ENCODE results near the gene CERT1.
"Not testable (repeated sequence)": the region's sequence is repeated elsewhere in the genome, so short reads cannot be mapped to it uniquely, and the experiment has no call there.

CERT1 gene

GRCh38 chr5:75523275-75523674 is 11.8 kb upstream of the CERT1 start:
- no peak for DNase-seq

- no peak for DNase-seq
Measured at GRCh38 chr5:75522542-75522941, 11.1 kb upstream of the CERT1 start.

GRCh38 chr5:75522025-75522424 is 10.6 kb upstream of the CERT1 start:
- DNase-seq: no peak

GRCh38 chr5:75521195-75521594 is 9.8 kb upstream of the CERT1 start:
- DNase-seq: no peak

GRCh38 chr5:75519761-75520160 is 8.3 kb upstream of the CERT1 start:
- no peak for DNase-seq

GRCh38 chr5:75514323-75514722 is 2.9 kb upstream of the CERT1 start:
- no peak for DNase-seq

- no peak for DNase-seq
Measured at GRCh38 chr5:75513841-75514240, 2.4 kb upstream of the CERT1 start.

GRCh38 chr5:75512383-75513074 is 1.1 kb upstream of the CERT1 start:
- DNase-seq: no peak

DNA sequence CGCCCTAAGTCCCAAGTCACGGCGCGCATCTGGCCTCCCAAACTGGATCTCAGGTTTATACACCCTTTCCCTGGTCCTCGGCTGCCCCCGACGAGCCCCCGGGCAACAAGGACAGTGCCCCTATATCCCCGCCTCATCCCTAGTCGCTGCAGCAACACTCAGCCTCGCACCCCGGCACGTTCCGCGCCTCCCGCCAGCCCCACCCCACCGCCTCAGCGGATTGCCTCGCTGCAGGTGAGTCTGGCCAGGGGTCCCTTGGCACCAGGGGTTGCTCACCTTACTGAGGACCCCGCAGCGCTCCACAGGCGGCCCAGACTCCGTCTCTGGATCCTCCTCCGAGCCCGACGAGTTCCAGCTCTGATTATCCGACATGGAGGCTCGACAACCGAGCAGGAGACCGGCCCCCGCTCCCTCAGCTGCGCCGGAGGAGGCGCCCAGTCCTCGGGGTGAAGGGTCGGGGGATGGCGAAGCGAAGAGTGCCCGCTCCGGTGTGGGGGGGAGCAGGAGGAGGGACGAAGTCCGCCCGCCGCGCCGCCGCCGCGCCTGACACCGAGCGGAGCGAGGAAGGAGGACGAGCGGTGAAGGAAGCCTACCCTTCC is 494 bp downstream of the CERT1 start:
- DNase-seq: no peak

- no peak for DNase-seq
Measured at GRCh38 chr5:75510417-75510835, 1.0 kb downstream of the CERT1 start.

GRCh38 chr5:75509956-75510355 is 1.5 kb downstream of the CERT1 start:
- no peak for DNase-seq

DNA sequence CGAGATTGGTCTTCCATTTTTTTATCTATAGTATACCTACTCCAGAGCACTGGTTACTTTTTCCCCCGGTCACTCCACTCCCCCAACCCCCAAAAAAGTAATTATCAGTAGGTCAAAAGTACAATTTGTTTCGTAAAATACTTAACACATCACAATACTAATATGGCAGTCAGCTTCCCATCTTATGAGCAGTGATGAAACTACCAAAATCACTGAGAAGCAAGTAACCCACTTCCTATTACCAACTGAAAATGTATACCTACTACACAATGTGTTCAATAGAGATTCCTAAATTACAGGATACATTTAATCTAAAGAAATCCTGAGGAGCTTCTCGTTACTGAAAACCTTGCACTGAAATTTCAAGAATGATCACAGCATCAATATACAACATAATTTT is 1.9 kb downstream of the CERT1 start:
- no peak for DNase-seq

DNA sequence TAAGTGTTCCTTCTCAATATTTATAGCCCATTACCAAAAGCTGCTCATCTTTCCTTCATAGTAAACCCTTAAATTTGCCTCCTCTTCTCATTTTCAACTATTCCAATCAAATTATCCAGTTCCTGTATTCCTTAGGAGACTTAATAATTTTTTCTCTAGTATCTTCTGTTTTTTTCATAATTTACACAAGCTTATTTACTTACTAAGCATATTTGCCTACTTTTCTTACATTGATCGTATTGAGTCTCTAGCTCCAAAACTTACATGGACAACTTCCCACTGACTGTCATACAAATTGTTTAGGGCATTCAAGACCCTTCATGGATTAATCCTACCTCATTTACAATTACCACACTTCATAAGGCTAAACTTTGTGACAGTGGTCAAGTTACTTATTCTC is 3.6 kb downstream of the CERT1 start:
- no peak for DNase-seq

GRCh38 chr5:75505112-75505511 is 6.3 kb downstream of the CERT1 start:
- not testable (repeated sequence) for DNase-seq

DNA sequence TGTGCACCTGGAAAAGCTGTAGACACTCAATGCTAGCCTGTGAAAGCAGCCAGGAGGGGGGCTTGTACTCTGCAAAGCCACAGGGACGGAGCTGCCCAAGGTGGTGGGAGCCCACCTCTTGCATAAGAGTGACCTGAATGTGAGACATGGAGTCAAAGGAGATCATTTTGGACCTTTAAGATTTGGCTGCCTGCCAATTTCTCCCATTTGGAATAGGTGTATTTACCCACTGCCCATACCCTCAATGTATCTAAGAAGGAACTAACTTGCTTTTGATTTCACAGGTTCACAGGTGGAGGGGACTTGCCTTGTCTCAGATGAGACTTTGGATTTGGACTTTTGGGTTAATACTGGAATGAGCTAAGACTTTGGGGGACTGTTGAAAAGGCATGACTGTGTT is 12.6 kb downstream of the CERT1 start:
- DNase-seq: not testable (repeated sequence)

DNA sequence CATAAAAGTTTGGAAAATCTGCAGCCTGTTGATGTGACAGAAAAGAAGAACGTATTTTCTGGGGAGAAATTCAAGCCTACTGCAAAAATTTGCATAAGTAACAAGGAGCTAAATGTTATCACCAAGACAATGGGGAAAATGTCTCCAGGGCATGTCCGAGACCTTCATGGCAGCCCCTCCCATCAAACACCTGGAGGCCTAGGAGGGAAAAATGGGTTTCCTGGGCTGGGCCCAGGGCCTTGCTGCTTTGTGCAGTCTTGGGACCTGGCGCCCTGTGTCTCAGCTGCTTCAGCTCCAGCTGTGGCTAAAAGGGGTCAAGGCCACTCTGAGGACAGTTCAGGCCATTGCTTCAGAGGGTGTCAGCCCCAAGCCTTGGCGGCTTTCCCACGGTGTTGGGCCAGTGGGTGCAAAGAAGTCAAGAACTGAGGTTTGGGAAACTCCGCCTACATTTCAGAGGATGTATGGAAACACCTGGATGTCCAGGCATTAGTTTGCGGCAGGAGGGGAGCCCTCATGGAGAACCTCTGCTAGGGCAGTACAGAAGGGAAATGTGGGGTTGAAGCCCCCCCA is 13.1 kb downstream of the CERT1 start:
- DNase-seq: no peak

GRCh38 chr5:75496026-75496425 is 15.4 kb downstream of the CERT1 start:
- no peak for DNase-seq

GRCh38 chr5:75491621-75492020 is 19.8 kb downstream of the CERT1 start:
- DNase-seq: no peak

DNA sequence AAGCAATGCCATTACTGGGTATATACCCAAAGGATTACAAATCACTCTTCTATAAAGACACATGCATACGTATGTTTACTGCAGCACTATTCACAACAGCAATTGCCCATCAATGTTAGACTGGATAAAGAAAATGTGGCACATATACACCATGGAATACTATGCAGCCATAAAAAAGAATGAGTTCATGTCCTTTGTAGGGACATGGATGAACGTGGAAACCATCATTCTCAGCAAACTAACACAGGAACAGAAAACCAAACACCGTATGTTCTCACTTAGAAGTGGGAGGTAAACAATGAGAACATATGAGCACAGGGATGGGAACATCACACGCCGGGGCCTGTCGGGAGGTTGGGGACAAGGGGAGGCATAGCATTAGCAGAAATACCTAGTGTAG is 21.6 kb downstream of the CERT1 start:
- not testable (repeated sequence) for DNase-seq

GRCh38 chr5:75484605-75485004 is 26.8 kb downstream of the CERT1 start:
- no peak for DNase-seq

- DNase-seq: no peak
Measured at GRCh38 chr5:75482482-75482881, 28.9 kb downstream of the CERT1 start.

DNA sequence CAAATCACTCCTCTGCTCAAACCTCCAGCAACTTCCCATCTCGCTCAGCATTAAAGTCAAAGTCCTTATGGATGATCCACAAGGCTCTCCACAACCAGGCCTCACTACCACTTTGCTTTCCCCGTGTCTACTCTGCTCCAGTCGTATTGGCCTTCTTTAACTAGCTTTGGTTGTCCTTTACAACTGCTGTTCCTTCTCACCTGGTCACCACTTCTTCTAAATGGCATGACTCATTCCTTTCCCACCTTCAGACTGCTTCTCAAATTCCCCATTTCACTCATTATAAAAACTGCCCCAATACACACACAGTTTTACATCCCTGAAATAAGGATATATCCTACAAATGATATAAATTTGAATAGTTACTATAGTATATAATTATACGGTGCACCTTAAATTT is 30.4 kb downstream of the CERT1 start:
- no peak for DNase-seq

DNA sequence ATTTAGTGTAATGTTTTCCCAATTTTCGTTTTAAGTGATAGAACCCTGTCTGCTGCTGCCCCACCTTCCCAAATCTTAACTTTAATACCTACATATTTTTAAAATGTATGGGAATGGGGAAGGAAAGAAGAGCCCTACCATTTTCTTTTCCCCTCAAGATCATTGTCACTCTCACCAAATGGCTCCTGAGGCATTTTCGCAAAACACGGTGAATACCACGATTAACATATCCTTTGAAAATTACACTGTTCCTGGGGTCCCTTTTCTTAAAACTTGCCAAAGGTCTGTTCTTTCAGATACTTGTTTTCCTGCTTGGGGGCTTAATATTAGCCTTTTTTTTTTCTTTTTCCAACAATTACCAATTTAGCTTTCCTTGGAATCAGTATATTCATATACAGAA is 36.1 kb downstream of the CERT1 start:
- no peak for DNase-seq

GRCh38 chr5:75473463-75473862 is 38.0 kb downstream of the CERT1 start:
- no peak for DNase-seq

DNA sequence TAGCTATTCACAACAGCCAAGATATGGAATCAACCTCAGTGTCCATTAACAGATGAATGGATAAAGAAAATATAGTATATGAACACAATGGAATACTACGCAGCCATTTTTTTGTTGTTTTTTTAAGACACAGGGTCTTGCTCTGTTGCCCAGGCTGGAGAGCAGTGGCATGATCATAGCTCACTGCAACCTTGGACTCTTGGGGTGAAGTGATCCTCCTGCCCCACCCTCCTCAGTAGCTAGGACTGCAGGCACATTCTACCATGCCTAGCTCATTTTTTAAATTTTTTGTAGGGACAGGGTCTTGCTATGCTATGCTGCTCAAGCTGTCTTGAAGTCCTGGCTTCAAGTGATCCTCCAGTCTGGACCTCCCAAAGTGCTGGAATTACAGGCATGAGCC is 38.5 kb downstream of the CERT1 start:
- no peak for DNase-seq
